Neutrophil (primary cell): ENCODE measurements around the gene COL17A1.
A peak's percentile ranks its signal among the peaks of the same experiment; 100 is the strongest.

ENCODE experiments used
- H3K27ac ChIP-seq: fragments of 200-600 bp; sonication (generic); 2 replicates; pipeline ENCODE4 v1.5.1; 2016; ENCODE audit warnings: mild to moderate bottlenecking, moderate library complexity
- H3K27me3 ChIP-seq: fragments of 200-600 bp; sonication (generic); 2 replicates; pipeline ENCODE4 v1.6.0; 2016; ENCODE audit warnings: mild to moderate bottlenecking
- H3K36me3 ChIP-seq: fragments of 200-600 bp; sonication (generic); 2 replicates; pipeline ENCODE4 v1.5.1; 2017
- H3K4me1 ChIP-seq, 2 experiments: fragments of 200-600 bp in 1 of 2; sonication (generic) in 1 of 2; 1 replicate in 1 of 2; 2 replicates in 1 of 2; pipeline versions ENCODE4 v1.5.1 to v1.6.1; 2013 to 2016; ENCODE audit warnings: low read depth in 1 of 2, low read length in 1 of 2, mild to moderate bottlenecking in 1 of 2, moderate library complexity in 1 of 2; ENCODE audit not compliant: control insufficient read depth in 1 of 2, insufficient read depth in 1 of 2
- H3K4me3 ChIP-seq, 2 experiments: fragments of 200-600 bp in 1 of 2; sonication (generic) in 1 of 2; 1 replicate in 1 of 2; 2 replicates in 1 of 2; pipeline ENCODE4 v1.5.1; 2013 to 2016; ENCODE audit warnings: low read depth in 1 of 2, low read length in 1 of 2, mild to moderate bottlenecking in 1 of 2, moderate library complexity in 1 of 2
- H3K9me3 ChIP-seq: fragments of 200-600 bp; sonication (generic); 2 replicates; pipeline ENCODE4 v1.5.1; 2016
- CTCF ChIP-seq: fragments of 200-600 bp; sonication (generic); IDR thresholded peaks from 2 replicates; pipeline ENCODE4 v1.5.1; 2016; ENCODE audit warnings: antibody characterized with exemption

The COL17A1 gene

DNA sequence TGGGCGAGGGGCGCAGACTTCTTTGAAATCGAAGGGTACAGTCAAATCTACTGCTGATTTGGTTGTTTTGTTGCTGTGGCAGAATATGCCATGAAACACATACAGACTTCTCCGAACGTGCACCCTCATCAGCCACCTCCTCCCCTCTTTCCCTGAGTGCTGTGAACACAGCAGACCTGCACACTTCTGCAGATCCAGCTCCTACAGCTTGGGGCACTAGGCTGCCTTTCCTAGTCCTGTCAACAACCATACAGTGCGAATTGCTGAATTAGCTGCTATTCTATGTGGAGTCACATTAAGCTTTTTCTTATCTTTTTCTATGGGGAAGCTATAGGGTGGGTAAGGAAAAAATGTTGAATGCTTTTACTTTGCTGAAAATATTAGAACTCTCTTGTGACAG is 57.5 kb downstream of the COL17A1 start:
- Histone ChIP-seq H3K27ac (peak overlapping the region; percentile 34), H3K4me3 (no peak overlapping the region), H3K36me3 (peaks cover 60% of the 10 kb centered on the region), H3K4me1 (peaks cover 33 to 42% of the 10 kb centered on the region in 2 experiments), H3K27me3 (no peaks in the 10 kb centered on the region), H3K9me3 (no peaks in the 10 kb centered on the region)
- TF ChIP-seq CTCF = no peak

DNA sequence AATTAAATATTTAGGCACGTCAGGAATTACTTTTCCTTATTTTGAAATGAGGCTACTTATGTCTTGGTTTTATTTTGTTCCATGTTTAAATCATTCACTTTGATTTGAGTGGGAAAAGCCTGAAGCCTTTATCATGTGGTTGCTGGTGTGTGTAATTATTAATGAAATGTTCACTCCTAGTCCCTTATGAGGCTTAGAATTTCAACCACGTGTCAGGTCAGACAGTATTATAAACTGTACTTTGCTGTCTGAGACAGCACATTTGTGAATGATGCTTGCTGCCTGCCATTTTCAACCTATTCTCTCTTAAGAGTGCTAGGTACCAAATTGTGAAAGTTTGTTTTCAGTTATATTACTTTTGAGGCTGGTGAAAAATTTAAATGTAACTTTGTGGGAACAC is 58.9 kb downstream of the COL17A1 start:
- Histone ChIP-seq H3K27me3 (no peaks in the 10 kb centered on the region), H3K4me1 (peaks cover 25 to 32% of the 10 kb centered on the region in 2 experiments), H3K27ac (no peak overlapping the region), H3K36me3 (peaks cover 74% of the 10 kb centered on the region), H3K9me3 (no peaks in the 10 kb centered on the region), H3K4me3 (no peak overlapping the region)
- no peak for TF ChIP-seq CTCF

GRCh38 chr10:104025524-104025923 is 60.2 kb downstream of the COL17A1 start:
- Histone ChIP-seq H3K27ac (peak overlapping the region; percentile 66), H3K4me3 (no peak overlapping the region), H3K9me3 (no peaks in the 10 kb centered on the region), H3K4me1 (peaks cover 19 to 29% of the 10 kb centered on the region in 2 experiments), H3K36me3 (peaks cover 85% of the 10 kb centered on the region), H3K27me3 (no peaks in the 10 kb centered on the region)
- TF ChIP-seq CTCF = no peak

DNA sequence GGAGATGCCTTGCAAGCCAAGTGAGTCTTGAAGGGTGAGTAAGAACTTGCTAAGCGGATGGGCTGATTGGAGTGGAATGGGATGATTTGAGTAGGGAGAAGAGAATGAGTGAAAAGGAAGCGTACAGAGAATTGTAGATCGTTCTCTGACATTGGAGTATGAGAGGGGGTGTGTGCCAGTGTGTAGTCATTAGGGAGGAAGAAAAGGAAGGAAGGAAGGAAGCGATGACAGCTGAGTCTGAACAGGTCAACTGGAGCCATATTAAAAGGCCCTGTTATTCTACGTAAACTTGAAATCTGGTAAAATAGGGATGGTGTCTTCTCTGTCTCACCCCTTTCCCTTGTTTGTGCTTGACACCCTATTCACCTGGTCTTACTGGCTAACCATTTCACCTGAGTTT is 63.7 kb downstream of the COL17A1 start:
- Histone ChIP-seq H3K36me3 (peaks cover 96% of the 10 kb centered on the region), H3K9me3 (no peaks in the 10 kb centered on the region), H3K27me3 (no peaks in the 10 kb centered on the region), H3K27ac (peak overlapping the region; percentile 32), H3K4me3 (no peak overlapping the region), H3K4me1 (peaks cover 16 to 18% of the 10 kb centered on the region in 2 experiments)
- no peak for TF ChIP-seq CTCF

GRCh38 chr10:104021246-104021645 is 64.4 kb downstream of the COL17A1 start:
- no peak for TF ChIP-seq CTCF
- Histone ChIP-seq H3K9me3 (no peaks in the 10 kb centered on the region), H3K36me3 (peaks cover 88% of the 10 kb centered on the region), H3K27ac (no peak overlapping the region), H3K4me1 (peaks cover 16 to 18% of the 10 kb centered on the region in 2 experiments), H3K4me3 (no peak overlapping the region), H3K27me3 (no peaks in the 10 kb centered on the region)

GRCh38 chr10:104020020-104020419 is 65.7 kb downstream of the COL17A1 start:
- Histone ChIP-seq H3K9me3 (no peaks in the 10 kb centered on the region), H3K4me1 (peaks cover 14 to 16% of the 10 kb centered on the region in 2 experiments), H3K36me3 (peaks cover 75% of the 10 kb centered on the region), H3K27ac (peak overlapping the region; percentile 3), H3K27me3 (no peaks in the 10 kb centered on the region), H3K4me3 (no peak overlapping the region)
- no peak for TF ChIP-seq CTCF
